ENCODE measurements around the gene FAP.

DNA sequence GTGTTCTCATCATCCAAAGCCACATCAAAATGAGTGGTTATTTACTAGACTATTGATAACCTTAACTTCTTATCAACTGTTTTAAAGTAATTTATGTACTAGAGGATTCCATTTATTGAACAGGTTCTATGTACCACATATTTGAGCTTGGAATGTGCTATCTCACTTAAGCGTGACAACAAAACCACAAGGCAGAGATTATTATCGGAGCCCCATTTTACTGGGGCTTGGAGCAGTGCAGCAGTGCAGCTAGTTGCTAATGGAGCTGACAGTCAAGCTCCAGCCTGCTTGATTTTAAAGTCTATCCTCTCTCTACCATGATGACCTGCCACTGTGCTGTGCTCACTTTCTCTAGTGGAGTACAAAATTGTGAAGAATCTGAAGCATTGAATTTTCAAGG lies 115.8 kb downstream of the FAP start:
- TF ChIP-seq, protein P1, sequence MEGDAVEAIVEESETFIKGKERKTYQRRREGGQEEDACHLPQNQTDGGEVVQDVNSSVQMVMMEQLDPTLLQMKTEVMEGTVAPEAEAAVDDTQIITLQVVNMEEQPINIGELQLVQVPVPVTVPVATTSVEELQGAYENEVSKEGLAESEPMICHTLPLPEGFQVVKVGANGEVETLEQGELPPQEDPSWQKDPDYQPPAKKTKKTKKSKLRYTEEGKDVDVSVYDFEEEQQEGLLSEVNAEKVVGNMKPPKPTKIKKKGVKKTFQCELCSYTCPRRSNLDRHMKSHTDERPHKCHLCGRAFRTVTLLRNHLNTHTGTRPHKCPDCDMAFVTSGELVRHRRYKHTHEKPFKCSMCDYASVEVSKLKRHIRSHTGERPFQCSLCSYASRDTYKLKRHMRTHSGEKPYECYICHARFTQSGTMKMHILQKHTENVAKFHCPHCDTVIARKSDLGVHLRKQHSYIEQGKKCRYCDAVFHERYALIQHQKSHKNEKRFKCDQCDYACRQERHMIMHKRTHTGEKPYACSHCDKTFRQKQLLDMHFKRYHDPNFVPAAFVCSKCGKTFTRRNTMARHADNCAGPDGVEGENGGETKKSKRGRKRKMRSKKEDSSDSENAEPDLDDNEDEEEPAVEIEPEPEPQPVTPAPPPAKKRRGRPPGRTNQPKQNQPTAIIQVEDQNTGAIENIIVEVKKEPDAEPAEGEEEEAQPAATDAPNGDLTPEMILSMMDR (conservative IDR thresholded peaks at IDR 0.05; ENCODE audit: low read depth, low read length): no peak
- TF ChIP-seq EZH2 (IDR thresholded peaks at IDR 0.05; ENCODE audit: borderline replicate concordance, low read depth, low read length, poor library complexity, severe bottlenecking): no peak

Measured in A673 (cell line).